HG03139 (cell line): ENCODE results near the gene ATP8B1.

Experiments used
- ATAC-seq: cut with Tn5 transposase; IDR thresholded peaks from one replicate; pipeline ENCODE4 v1.9.1; 2021; ENCODE audit not compliant: unreplicated experiment

Gene ATP8B1

GRCh38 chr18:57819671-57820460 lies 16.8 kb upstream of the ATP8B1 start:
- ATAC-seq = no peak

GRCh38 chr18:57819119-57819518 lies 16.0 kb upstream of the ATP8B1 start:
- ATAC-seq = no peak

GRCh38 chr18:57816208-57816954 lies 13.3 kb upstream of the ATP8B1 start:
- ATAC-seq = no peak

GRCh38 chr18:57814555-57814954 lies 11.4 kb upstream of the ATP8B1 start:
- ATAC-seq = no peak

GRCh38 chr18:57813245-57813644 lies 10.1 kb upstream of the ATP8B1 start:
- no peak for ATAC-seq

- ATAC-seq = no peak
These were observed 9.0 kb upstream of the ATP8B1 start for GRCh38 chr18:57812126-57812477.

- ATAC-seq = no peak
These were observed 8.5 kb upstream of the ATP8B1 start for GRCh38 chr18:57811477-57812125.

- no peak for ATAC-seq
These were observed 6.1 kb upstream of the ATP8B1 start for GRCh38 chr18:57809190-57809589.

GRCh38 chr18:57807336-57808117 lies 4.4 kb upstream of the ATP8B1 start:
- ATAC-seq = no peak

GRCh38 chr18:57806978-57807285 lies 3.8 kb upstream of the ATP8B1 start:
- ATAC-seq = no peak

- ATAC-seq = no peak
These were observed 3.3 kb upstream of the ATP8B1 start for GRCh38 chr18:57806201-57806977.

- no peak for ATAC-seq
These were observed 2.0 kb upstream of the ATP8B1 start for GRCh38 chr18:57805117-57805516.

GRCh38 chr18:57804557-57804956 lies 1.4 kb upstream of the ATP8B1 start:
- ATAC-seq = no peak

GRCh38 chr18:57802213-57803102 lies 657 bp downstream of the ATP8B1 start:
- no peak for ATAC-seq

- no peak for ATAC-seq
These were observed 1.3 kb downstream of the ATP8B1 start for GRCh38 chr18:57801761-57802212.

GRCh38 chr18:57801325-57801724 lies 1.8 kb downstream of the ATP8B1 start:
- no peak for ATAC-seq

- ATAC-seq = no peak
These were observed 4.3 kb downstream of the ATP8B1 start for GRCh38 chr18:57798713-57799373.

GRCh38 chr18:57797209-57797651 lies 5.9 kb downstream of the ATP8B1 start:
- no peak for ATAC-seq
